Endothelial cell of umbilical vein (primary cell): ENCODE data around the gene P2RY2. TPM values are rescaled to one million over a fixed set of nuclear protein-coding genes. Genes with fewer than 3 reads are reported as not detected.

Experiments
- BruUV-seq: library from RNA; stranded (reverse); fragments of 400-500 nt; replicated peaks from 2 replicates; lab custom pipeline; 2021; lab: Mats Ljungman, UMichigan
- CTCF ChIA-PET: fragments of 300-600, 350-600 bp; sonication (Branson Sonifier 250); formaldehyde crosslinking; loops from one replicate; lab custom pipeline; 2021; ENCODE audit warnings: antibody characterized with exemption, inconsistent platforms; lab: Charles Lee
- POLR2A ChIA-PET: fragments of 300-600, 350-600 bp; sonication (Branson Sonifier 250); formaldehyde crosslinking; loops from one replicate; lab custom pipeline; 2021; ENCODE audit warnings: antibody characterized with exemption, inconsistent platforms; lab: Charles Lee
- DNase-seq: peaks from one replicate; pipeline ENCODE4 v3.0.0-alpha.2; 2011; ENCODE audit warnings: low read depth, low spot score
- FAIRE-seq: peaks from 2 replicates; lab custom pipeline; 2011; peaks lifted over from hg19 to GRCh38; lab: Jason Lieb, UNC
- H2AFZ ChIP-seq: 2 replicates; pipeline ENCODE4 v1.6.0; 2012; ENCODE audit warnings: low read depth, low read length, control low read depth, inconsistent platforms
- H3K27ac ChIP-seq: 2 replicates; pipeline ENCODE4 v1.5.1; 2011; ENCODE audit warnings: low read depth, mild to moderate bottlenecking, control low read depth, low read length, moderate library complexity; ENCODE audit not compliant: insufficient read depth
- H3K27me3 ChIP-seq, 2 experiments: 2 replicates each; pipeline versions ENCODE4 v1.6.0 to v1.6.1; 2011; ENCODE audit warnings: low read length in 2 of 2, mixed read lengths in 1 of 2; ENCODE audit not compliant: control insufficient read depth in 2 of 2, insufficient read depth in 2 of 2
- H3K36me3 ChIP-seq, 2 experiments: 2 replicates in 1 of 2; 3 replicates in 1 of 2; pipeline ENCODE4 v1.5.1; 2011; ENCODE audit warnings: low read length in 2 of 2, mild to moderate bottlenecking in 1 of 2, moderate library complexity in 1 of 2; ENCODE audit not compliant: control insufficient read depth in 2 of 2, insufficient read depth in 2 of 2; ENCODE audit errors: extremely low read depth in 1 of 2
- H3K4me1 ChIP-seq: 3 replicates; pipeline ENCODE4 v1.5.1; 2011; ENCODE audit warnings: mild to moderate bottlenecking, low read length; ENCODE audit not compliant: control insufficient read depth, insufficient read depth; ENCODE audit errors: extremely low read depth
- H3K4me2 ChIP-seq: 2 replicates; pipeline ENCODE4 v1.6.1; 2011; ENCODE audit warnings: low read length, control low read depth, mixed read lengths; ENCODE audit not compliant: insufficient read depth
- H3K4me3 ChIP-seq, 3 experiments: fragments of 200-600 bp in 1 of 3; sonication (generic), shearing (Covaris generic) in 1 of 3; replicated peaks in 1 of 3; 2 replicates each; pipeline ENCODE4 v1.5.1; 2011 to 2016; ENCODE audit warnings: control low read depth in 3 of 3, low read length in 3 of 3, mild to moderate bottlenecking in 2 of 3, inconsistent platforms in 1 of 3, low read depth in 1 of 3, moderate library complexity in 1 of 3; ENCODE audit not compliant: insufficient read depth in 1 of 3
- H3K79me2 ChIP-seq: 2 replicates; pipeline ENCODE4 v1.6.0; 2012; ENCODE audit warnings: low read length, inconsistent platforms; ENCODE audit not compliant: control insufficient read depth, insufficient read depth
- H3K9ac ChIP-seq: replicated peaks from 2 replicates; pipeline ENCODE3; 2011; ENCODE audit warnings: low read length, control low read depth; ENCODE audit not compliant: insufficient read depth; ENCODE audit errors: extremely low read depth
- H3K9me1 ChIP-seq: replicated peaks from 3 replicates; pipeline ENCODE4 v1.6.0; 2011; ENCODE audit warnings: mild to moderate bottlenecking, low read length; ENCODE audit not compliant: control insufficient read depth, insufficient read depth; ENCODE audit errors: extremely low read depth
- H3K9me3 ChIP-seq: replicated peaks from 2 replicates; pipeline ENCODE4 v1.5.1; 2012; ENCODE audit warnings: low read length, inconsistent platforms; ENCODE audit not compliant: control insufficient read depth, insufficient read depth
- H4K20me1 ChIP-seq: replicated peaks from 2 replicates; pipeline ENCODE3; 2011; ENCODE audit warnings: mild to moderate bottlenecking, low read length; ENCODE audit not compliant: control insufficient read depth, insufficient read depth; ENCODE audit errors: extremely low read depth
- EZH2 ChIP-seq: IDR thresholded peaks from 2 replicates; pipeline ENCODE4 v1.6.1; 2012; ENCODE audit warnings: borderline replicate concordance, low read depth, mild to moderate bottlenecking, moderate library complexity, low read length, inconsistent platforms; ENCODE audit not compliant: severe bottlenecking
- FOS ChIP-seq: IDR thresholded peaks from 2 replicates; pipeline ENCODE4 v1.6.1; 2011; ENCODE audit warnings: mild to moderate bottlenecking, low read length, moderate library complexity, borderline replicate concordance; ENCODE audit not compliant: insufficient read depth
- GATA2 ChIP-seq: IDR thresholded peaks from 2 replicates; pipeline ENCODE4 v1.7.0; 2011; ENCODE audit warnings: low read depth, mild to moderate bottlenecking, moderate library complexity, mixed read lengths, low read length; ENCODE audit not compliant: insufficient read length, insufficient read depth
- JUN ChIP-seq: IDR thresholded peaks from 2 replicates; pipeline ENCODE4 v1.6.1; 2011; ENCODE audit warnings: borderline replicate concordance, low read depth; ENCODE audit not compliant: insufficient read length, insufficient read depth
- MYC ChIP-seq: IDR thresholded peaks from one replicate; pipeline ENCODE4 v1.6.1; 2011; ENCODE audit warnings: mild to moderate bottlenecking, low read depth, low read length
- POLR2A ChIP-seq: IDR thresholded peaks from 2 replicates; pipeline ENCODE4 v1.6.1; 2012; ENCODE audit warnings: low read depth, mild to moderate bottlenecking, control low read depth, low read length
- POLR2AphosphoS5 ChIP-seq: IDR thresholded peaks from 2 replicates; pipeline ENCODE4 v1.6.1; 2012; ENCODE audit warnings: low read depth, mild to moderate bottlenecking, control low read depth, low read length, moderate library complexity; ENCODE audit not compliant: insufficient read depth
- dilution Hi-C: fragments of 300-500 bp; cut with MboI; formaldehyde crosslinking; loops from one replicate; pipeline ENCODE4 v1.15.0; 2019; ENCODE audit warnings: low sequenced_read_pairs; ENCODE audit not compliant: extremely low pct_ligation_motif_present
- intact Hi-C: fragments of 100-400 bp; cut with micrococcal nuclease; formaldehyde crosslinking; loops from one replicate; pipeline ENCODE4 v1.10.0; 2022
- polyA plus RNA-seq, 4 experiments: library from polyadenylated mRNA; depleted of rRNA in 3 of 4; stranded (reverse) in 3 of 4; unstranded in 1 of 4; fragments of >200 nt; gene quantifications; 2 replicates each; pipeline versions ENCODE4 v1.2.1 to v1.2.3, GENCODE V29; 2011 to 2012; ENCODE audit warnings: missing spikeins in 1 of 4
- total RNA-seq: library from RNA; stranded (reverse); gene quantifications from 2 replicates; pipeline ENCODE4 v1.2.3, GENCODE V29; 2021
- TF ChIP-seq, protein P1 (sequence below), 2 donors: IDR thresholded peaks; 1 replicate in 1 of 2; 2 replicates in 1 of 2; pipeline ENCODE4 v1.5.1; 2011; ENCODE audit warnings: low read length in 2 of 2, mild to moderate bottlenecking in 2 of 2, moderate library complexity in 2 of 2, control low read depth in 1 of 2, inconsistent platforms in 1 of 2, low read depth in 1 of 2; ENCODE audit not compliant: insufficient read depth in 1 of 2; ENCODE audit errors: extremely low read depth in 1 of 2
- TF ChIP-seq, protein P2 (sequence below): IDR thresholded peaks from 2 replicates; pipeline ENCODE4 v1.6.1; 2011; ENCODE audit not compliant: insufficient read depth, insufficient read length

P2RY2 gene
- total and polyA plus RNA-seq, 2 donors (not counting 3 experiments of a cell fraction or from before 2014, with no cell fraction given) = 4.8 to 5.6 TPM

DNA sequence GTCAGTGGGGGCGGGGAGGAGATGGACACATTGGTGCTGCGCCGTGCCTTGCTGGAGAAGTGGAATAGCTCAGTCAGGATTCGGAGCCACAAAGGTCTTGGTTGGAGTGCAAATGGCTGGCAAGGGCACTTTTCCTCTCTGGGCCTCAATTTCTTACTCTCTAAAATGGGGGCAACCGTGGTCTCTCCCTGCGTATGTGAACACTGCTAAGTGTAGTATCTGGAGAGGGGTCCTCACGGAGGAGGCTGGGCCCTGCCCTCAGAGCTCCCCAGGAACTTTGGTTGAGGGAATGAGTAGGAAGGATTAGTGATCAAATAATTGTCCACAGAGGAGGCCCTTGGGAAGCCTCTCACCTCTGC lies 54.6 kb downstream of the P2RY2 start:
- Histone ChIP-seq H3K27me3 (peaks cover 0 to 2% of the 10 kb centered on the region in 2 experiments), H3K4me1 (no peaks in the 10 kb centered on the region), H3K79me2 (no peaks in the 10 kb centered on the region), H3K4me2 (no peak overlapping the region), H3K27ac (no peak overlapping the region), H3K9me3 (no peaks in the 10 kb centered on the region), H3K9ac (no peak overlapping the region), H3K9me1 (no peaks in the 10 kb centered on the region), H3K4me3 (no peak overlapping the region), H4K20me1 (no peaks in the 10 kb centered on the region), H3K36me3 (no peaks in the 10 kb centered on the region), H2AFZ (no peak overlapping the region)
- dilution Hi-C loops = no loop called here
- POLR2A ChIA-PET = no interaction called here
- TF ChIP-seq MYC = no peak
- no peak for TF ChIP-seq JUN
- TF ChIP-seq, protein P1, sequence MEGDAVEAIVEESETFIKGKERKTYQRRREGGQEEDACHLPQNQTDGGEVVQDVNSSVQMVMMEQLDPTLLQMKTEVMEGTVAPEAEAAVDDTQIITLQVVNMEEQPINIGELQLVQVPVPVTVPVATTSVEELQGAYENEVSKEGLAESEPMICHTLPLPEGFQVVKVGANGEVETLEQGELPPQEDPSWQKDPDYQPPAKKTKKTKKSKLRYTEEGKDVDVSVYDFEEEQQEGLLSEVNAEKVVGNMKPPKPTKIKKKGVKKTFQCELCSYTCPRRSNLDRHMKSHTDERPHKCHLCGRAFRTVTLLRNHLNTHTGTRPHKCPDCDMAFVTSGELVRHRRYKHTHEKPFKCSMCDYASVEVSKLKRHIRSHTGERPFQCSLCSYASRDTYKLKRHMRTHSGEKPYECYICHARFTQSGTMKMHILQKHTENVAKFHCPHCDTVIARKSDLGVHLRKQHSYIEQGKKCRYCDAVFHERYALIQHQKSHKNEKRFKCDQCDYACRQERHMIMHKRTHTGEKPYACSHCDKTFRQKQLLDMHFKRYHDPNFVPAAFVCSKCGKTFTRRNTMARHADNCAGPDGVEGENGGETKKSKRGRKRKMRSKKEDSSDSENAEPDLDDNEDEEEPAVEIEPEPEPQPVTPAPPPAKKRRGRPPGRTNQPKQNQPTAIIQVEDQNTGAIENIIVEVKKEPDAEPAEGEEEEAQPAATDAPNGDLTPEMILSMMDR (IDR thresholded peaks at IDR 0.05; ENCODE audit: extremely low read depth in 1 of 2, insufficient read depth in 1 of 2, low read depth in 1 of 2, low read length in 2 of 2) = no peak
- no peak for TF ChIP-seq GATA2
- no peak for TF ChIP-seq EZH2
- TF ChIP-seq, protein P2, sequence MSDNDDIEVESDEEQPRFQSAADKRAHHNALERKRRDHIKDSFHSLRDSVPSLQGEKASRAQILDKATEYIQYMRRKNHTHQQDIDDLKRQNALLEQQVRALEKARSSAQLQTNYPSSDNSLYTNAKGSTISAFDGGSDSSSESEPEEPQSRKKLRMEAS = no peak
- TF ChIP-seq POLR2A = no peak
- TF ChIP-seq POLR2AphosphoS5 = no peak
- no peak for TF ChIP-seq FOS
- intact Hi-C loops = no loop called here
- no TSS peak for BruUV-seq
- DNase-seq (no peak), FAIRE-seq (no peak)
- CTCF ChIA-PET = interaction anchor here (1.0 kb wide), 1 partner anchor 16 kb away, joined by 3 read pairs; no protein-coding TSS in a partner anchor
